Effector CD4-positive, alpha-beta T cell (primary cell): ENCODE results near the gene USP22.

Experiments
- DNase-seq: peaks from one replicate; pipeline ENCODE4 v3.0.0-alpha.2; 2020

Gene USP22

DNA sequence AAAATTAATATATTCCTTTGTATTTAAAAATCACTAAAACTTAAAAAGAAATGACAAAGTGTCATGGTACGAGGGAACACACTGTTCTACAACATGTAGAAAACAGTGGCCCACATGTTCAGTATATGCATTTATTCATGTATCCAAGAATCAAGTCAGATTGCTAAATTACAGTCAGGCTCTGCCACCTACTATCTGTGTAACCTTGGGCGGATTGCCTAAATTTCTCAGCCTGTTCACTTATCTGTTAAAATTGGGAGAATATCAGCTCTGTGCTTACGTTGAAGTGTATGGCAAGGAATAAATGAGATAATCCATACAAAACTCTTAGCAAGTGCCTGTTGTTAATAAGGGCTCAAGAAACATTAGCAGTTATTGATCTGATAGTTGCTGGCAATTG lies 3.4 kb upstream of the USP22 start:
- DNase-seq, result no peak

DNA sequence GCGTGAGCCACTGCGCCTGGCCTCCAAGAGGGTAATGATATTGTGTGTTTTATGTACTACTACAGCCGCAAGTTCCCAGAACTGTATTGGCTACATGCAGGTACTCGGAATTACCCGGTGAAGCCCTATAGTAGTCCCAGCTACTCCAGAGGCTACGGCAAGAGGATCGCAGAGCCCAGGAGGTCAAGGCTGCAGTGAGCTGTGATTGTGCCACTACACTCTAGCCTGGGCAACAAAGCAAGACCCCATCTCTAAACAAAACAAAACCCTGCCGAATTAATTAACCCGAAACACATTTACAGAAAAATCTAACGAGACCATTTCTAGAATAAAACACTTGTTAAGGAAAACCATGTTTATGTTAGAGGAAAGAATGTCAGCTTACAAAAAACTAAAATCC lies 2.2 kb upstream of the USP22 start:
- no peak for DNase-seq

DNA sequence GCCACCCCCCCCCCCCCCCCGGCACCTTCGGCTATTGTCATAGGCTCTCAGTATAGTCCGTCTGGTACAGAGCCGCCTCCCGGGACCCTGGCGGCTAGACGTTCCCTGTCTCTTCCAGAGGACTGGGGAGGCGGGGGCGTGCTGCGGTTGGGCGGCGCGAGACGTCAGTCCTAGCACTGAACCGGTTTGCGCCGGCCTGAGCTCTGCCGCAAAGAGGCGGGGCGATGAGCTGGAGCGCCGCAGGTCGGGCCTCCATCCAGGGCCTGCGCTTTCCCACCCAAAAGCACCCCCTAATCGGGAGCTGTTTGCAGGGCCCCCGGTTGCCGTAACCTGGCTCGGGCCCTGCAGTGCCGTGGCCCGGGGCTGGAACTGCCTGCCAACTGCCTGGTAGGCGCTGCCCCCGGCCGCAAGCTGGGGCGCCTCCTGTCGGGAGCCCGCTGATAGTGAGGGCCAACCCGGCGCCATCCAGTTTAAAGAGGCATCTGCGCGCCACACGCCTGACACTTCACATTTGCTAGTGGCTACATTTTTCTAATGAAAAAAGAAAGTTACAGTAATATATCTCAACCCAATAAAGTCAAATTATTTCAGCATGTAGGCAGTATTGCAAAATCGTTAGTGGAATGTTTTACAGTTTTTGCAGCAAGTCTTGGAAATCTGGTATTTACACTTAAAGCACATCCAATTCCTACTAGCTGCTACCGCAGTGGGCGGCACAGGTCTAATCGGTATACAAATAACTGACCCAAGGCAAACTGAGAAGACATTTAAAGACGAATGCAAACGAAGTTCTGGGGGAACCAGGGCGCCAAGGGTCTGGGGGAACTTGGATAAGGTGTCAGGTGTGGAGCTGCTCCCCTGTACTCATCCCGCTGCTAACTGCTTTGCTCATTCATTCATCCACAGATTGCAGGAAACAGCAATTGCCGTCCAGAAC lies 753 bp upstream of the USP22 start:
- DNase-seq, result peak; percentile 96

DNA sequence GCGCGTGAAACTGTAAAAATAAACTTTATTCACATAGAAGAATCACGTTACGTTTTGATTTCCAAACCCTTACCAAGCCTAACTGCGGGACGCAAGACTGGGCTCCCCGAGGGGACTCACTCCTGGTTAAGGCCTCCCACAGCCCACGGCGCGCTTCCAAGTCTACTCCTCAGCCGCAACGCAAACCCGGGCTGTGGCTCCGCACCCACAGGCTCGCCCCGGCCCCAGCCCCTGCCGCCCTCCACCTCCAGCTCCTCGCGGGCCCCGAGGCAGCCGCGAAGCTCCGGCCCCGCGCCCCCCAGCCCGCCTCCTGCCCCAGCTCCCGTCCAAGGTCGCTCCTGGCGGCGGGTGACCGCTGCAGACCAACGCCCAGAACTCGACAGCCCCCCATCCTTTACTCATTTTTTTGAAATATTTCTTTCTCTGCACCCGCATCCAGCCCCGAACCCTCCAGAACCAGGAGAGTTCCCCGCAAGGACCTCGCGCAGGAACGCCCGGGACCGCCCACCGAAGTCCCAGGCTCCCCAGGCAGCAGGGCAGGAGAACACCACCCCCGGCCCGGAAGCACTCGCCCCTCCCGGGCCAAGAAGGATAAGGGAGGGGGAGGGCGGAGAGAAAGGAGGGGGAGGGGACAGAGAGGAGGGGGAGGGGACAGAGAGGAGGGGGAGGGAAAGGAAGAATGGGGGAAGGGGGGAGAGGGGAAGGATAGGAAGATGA lies 912 bp downstream of the USP22 start:
- DNase-seq, result peak; percentile 49

DNA sequence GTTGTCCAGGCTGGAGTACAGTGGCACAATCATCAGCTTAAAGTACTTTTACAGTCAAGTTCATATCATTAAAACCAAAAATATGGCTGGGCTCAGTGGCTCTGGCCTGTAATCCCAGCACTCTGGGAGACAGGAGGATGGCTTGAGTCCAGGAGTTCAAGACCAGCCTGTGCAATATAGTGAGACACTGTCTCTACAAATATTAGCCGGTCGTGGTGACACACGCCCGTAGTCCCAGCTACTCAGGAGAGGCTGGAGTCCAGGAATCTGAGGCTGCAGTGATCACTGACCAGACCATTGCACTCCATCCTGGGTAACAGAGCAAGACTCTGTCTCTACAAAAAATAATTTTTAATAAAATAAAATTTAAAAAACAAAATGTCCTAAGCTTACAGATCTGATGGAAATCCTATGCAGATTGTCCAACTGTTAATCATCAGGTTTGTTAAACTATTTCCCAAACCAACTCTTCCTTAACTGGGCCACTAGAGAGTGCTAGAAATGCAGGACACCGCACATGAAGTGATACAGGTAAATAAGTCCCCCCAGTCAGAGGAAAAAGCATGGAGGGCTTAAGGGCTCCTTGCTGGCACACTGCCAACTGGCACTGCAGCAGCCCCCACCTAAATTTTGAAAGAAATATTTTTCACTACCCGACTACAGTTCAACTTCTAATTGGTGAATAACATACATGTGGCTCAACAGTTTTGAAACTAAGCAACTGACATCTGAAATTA lies 2.8 kb downstream of the USP22 start:
- no peak for DNase-seq

DNA sequence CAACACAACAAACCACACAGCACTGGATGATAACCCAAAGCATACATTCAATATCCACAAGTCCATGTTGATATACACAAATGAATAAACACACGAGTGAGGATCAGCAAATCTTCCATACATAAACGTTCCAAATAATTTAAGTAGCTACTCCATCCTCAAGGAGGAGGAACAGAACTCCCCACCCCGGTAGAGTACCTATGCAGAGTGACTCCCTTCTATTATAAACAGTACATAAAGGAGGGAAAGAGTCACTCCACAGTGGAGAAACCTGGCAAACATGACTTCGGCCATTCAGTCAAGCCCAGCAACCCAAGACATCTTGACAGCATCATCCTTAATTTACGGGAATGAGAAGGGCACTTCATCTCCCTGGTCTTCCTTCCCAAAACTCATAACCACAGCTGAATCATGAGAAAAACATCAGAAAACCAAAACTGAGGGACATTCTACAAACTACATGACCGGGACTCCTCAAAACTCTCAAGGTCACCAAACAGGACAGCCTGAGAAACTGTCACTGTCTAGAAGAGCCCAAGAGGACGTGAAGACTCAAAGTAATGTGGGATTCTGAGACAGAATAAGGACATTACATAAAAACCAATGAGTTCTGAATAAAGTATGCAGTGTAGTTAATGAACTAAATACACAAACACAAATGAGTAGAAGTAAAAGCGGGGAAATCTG lies 5.6 kb downstream of the USP22 start:
- no peak for DNase-seq

DNA sequence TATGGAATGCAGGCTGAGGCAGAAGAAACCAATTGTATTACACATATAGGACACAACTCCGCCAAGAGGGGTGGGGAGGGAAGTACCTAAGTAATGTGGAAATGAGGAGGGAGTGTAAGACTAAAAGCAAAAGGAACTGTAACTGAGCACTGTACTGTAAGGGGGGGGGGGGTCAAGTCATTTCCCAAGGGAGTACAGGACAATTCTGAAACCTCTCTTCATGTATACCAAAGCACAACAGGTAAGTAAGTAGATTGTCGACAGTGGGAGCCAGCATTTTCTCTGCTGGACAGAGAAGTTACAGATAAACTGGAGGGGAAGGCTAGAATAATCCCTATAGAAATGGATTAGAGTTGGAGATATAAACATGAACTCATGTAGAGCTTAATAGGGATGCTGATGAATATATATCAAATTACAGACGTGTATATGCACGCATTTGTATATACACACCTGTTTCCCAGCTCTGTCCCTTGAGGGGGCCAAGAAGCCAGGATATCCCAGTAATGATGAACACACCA lies 6.4 kb downstream of the USP22 start:
- no peak for DNase-seq

DNA sequence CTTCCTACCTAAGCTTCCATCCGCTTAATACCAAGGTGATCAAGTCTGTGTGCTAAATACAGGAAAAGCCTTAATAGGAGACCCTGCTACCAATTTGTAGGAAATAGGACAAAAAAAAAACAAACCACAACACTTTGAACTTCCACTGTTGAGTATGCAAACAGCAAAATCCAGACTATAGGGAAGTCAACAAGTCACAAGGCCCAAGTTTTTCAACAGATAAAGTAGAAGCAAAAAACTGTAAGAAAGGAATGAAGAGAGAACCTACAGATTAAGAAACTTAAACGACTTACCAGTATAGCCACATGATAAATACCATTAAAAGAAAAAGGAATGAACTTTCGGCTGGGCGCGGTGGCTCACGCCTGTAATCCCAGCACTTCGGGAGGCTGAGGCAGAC lies 7.4 kb downstream of the USP22 start:
- DNase-seq, result no peak

DNA sequence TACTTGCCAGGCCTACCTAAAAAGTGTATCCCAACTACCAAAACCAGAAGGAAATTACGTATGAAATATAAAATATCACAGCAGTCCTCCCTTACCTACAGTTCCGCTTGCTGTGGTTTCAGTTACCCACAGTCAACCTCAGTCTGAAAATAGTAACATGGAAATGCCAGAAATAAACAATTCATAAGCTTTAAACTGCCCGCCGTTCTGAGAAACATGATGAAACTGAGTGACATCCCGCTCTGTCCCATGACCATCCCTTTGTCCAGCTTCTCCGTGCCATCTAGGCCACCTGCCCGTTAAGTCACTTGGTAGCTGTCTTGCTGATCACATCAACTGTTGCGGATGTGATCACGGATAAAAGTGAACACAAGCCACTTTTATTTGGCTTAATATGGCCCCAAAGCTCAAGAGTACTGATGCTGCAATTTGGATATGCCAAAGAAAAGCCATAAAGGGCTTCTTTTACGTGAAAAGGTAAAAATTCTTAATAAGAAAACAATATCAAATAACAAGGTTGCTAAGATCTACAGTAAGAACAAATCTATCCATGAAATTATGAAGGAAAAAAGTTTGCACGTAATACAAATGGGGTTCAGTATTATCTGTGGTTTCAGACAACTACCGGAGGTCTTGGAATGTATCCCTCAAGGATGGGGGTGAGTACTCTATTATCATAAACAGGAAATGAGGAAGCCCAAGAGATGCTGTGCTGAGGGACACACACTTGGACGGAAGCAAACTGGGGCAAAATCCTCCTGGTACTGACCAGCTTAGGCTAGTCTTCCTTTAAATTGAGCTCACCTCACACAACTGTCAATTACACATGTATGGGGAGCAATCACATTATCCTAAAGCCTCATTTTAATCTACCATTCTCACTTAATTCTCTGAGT lies 8.2 kb downstream of the USP22 start:
- DNase-seq, result no peak

DNA sequence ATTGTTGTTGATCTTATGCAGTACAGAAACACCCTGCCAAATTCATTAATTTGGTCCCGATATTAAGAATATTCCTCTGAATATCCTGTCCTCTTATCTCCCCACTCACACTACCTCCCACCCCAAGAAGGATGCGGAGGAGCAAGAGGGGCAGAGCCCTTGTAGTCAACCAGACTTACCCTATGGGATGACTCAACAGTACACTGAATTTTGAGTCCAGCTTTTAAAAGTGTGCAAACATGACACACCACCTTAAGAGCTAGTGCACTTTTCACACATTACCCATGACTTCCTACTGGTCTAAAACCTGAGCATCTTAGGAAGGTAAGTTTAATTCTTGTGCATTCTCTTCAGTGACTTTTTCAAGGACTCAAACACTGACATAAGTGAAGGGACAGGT lies 9.5 kb downstream of the USP22 start:
- no peak for DNase-seq

DNA sequence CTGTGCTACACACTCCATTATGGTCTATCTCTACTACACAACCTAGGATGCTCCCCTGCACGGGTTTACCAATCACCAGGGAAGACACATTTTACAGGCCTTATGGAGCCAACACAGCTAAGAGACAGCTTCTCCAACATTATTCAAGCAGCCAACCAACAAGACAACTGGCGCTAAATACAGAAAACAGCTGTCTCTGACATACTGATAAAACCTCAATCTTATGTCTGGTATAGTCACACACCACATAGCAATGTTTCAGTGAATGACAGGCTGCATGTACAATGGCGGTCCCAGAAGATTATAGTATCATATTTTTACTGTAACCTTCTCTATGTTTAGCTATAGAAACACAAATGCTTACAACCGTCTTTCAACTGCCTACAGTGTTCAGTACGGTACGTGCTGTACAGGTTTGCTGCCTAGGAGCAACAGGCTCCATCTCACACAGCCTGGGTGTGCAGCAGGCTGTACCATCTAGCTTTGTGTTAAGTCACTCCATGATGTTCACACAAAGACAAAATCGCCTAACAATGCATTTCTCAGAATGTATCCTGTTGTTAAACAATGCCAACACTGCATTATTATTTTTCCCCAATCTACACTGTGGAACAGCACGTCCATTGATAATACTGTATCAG lies 10.9 kb downstream of the USP22 start:
- no peak for DNase-seq

DNA sequence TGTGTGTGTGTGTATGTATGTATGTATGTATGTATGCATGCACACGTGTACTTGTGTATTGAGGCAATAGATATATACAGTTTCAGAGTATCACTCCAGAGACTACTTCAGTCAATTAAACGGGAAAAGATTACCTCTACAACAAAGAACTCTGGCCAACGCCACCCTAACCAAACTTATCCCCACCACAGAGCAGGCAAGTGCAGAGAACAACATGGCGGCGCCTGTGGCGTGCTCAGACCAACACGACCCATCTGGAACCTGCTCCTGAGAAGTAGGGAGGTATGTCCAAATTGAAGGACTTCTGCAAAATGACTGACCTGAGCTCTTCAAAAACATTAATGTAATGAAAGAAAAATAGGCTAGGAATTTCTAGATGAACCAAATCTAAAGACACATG lies 12.4 kb downstream of the USP22 start:
- DNase-seq, result no peak

DNA sequence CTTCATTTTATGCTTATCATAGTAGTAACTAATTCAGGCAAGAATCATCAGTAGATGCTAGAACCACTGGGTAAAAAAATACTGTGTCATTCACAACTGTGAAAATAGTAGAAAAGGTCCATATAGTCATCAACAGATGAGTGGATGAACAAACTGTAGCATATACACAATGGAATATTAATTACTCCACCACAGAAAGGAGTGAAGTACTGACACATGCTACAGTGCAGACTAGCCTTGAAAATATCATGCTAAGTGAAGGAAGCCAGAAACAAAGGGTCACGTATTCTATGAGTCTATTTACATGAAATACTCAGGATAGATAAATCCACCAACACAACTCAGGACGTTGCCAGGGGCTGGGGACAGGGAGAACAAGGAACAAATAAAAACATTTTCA lies 13.3 kb downstream of the USP22 start:
- DNase-seq, result no peak

DNA sequence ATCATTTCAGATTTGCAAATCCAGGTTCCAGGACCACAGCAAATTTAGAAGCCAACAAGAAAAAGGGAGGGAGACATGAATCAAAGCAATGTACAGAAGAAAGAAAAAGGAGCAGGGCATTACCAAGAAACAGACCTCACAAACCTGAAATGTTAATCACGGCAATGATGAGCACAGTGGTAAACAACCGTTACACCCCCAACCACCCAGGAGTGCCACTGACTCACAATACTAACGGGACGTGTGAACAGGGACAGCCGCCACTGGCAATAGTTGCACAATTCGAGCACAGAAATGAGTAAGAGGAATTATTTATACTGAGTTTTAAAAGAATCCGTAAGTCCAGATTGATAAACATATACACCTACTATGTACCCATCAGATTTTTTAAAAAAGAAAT lies 13.8 kb downstream of the USP22 start:
- DNase-seq, result no peak

DNA sequence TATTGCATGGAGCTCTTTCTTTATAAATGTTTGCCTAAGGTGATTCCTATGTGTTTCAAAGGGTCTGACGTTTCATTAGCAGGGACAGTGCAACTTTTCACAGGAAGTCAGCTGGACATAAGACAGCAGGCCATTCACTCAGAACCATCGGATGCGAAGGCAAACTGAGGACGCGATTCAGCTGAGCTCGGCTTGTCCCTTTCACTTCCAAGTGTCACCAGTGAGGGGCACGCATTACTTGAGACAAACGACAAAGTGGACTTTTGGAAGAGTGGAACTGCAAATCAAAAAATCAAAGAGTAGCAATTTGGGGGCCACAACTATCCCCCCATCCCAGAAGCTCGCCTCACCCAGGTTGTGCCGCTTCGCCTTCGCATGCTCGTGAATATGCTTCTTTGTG lies 14.6 kb downstream of the USP22 start:
- DNase-seq, result no peak

DNA sequence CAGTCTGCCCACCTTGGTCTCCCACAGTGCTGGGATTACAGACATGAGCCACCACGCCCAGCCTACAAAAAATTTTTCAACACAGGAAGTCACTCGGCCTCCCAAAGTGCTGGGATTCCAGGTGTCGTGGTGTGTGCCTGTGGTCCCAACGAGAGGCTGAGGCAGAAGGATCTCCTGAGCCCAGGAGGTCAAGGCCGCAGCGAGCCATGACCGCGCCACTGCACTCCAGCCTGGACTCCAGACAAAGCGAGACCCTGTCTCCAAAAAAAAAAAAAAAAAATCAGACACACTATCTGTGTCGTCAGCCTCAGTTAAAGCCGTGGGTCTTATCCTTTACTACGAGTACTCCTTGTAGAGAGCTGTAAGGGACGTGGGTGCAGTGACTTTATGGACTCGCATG lies 15.8 kb downstream of the USP22 start:
- DNase-seq, result no peak

DNA sequence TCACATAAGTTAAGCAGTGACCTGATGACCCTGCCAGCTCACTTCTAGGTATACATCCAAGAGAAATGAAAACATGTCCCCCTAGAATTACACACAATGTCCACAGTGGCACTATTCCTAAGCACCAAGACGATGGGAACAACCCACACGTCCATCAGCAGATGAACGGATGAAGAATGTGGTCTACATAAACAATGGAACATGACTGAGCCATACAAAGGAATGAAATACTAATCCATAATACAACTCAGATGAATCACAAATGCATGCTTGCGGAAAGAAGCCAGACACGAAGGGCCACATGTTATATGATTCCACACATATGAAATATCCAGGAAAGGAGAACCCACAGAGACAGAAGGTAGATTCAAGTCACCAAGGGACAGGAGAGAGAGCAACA lies 17.4 kb downstream of the USP22 start:
- no peak for DNase-seq

DNA sequence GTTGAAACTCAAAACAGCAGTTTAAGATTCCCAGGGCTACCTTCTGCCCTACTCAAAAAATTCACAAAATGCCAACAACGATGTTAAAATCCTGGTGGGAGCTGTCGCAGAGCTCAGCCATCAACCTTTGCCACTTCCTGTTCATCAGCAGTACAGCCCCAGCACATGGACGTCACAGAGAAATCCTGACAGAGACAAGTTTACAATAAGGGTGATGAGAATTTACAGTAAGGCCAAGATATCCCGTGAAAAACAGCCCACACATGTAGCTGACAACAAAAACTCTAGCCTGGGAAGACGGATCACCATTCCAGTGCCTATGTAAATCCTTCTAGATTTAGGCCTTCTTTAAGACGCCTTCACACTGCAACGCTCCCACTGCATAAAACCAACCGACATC lies 18.8 kb downstream of the USP22 start:
- no peak for DNase-seq

DNA sequence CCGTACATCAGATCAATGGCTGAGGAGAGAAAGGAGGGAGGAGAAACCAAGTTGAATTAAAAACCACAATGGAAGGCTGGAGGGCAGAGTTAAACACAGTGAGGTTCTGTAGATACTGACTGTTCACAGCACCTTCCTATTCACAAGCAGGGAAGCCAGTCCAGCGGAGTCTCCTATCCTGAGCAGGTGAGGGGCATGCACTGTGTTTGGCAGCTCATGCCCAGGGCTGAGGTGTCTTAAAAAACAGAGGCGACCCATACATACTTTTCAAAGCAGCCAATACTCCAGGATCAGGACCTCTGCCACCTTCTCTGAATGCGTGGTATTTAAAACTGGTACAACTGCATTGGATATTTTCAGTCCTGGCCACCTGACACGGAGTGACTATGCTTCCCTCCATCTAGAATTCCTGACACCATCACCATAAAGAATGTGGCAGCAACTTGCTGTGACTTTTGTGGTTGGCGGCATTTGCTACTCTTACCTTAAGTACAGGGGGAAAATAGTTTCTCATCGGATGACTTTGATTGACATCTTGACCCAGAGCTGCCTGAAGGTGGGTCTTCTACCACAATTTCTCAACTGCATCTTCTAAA lies 21.5 kb downstream of the USP22 start:
- DNase-seq, result no peak

DNA sequence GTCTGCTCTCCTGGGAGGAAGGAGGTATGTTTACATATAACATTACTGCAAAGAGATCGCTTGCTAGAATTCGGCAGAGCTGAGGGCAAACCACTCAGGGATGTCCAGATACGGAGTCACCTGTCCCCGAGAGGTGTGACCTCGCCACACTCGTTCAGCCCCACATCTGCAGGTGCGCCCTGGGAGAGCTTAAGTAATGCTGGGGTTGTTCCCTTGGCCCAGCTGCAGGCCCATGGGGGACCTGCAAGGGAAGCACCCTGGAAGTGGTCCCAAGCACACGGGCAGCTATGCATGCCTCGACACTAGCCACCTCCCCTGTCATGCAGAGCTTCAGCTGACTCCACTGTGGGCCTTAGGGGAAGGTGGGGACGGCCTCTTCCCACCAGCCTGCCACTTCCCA lies 22.2 kb downstream of the USP22 start:
- no peak for DNase-seq
